Peyer's patch (tissue), 4 donors: ENCODE results near the gene CLEC3A. TPM values are rescaled to one million over a fixed set of nuclear protein-coding genes. Genes with fewer than 3 reads are reported as not detected.
"Not testable (repeated sequence)": the region's sequence is repeated elsewhere in the genome, so short reads cannot be mapped to it uniquely, and the experiment has no call there.

ENCODE experiments used
- DNase-seq, 3 donors: peaks; one replicate each; pipeline ENCODE4 v3.0.0-alpha.2; 2017 to 2019
- H3K27ac ChIP-seq, 4 donors: fragments of 200-600 bp; sonication (generic); one replicate each; pipeline ENCODE4 v1.5.1; 2016 to 2019
- H3K27me3 ChIP-seq, 2 donors: fragments of 200-600 bp; sonication (generic); one replicate each; pipeline ENCODE4 v1.5.1; 2019
- H3K36me3 ChIP-seq, 3 donors: fragments of 200-600 bp; sonication (generic); one replicate each; pipeline ENCODE4 v1.5.1; 2016 to 2019
- H3K4me1 ChIP-seq, 4 donors: fragments of 200-600 bp; sonication (generic); one replicate each; pipeline ENCODE4 v1.5.1; 2016 to 2019
- H3K4me3 ChIP-seq, 4 donors: fragments of 200-600 bp; sonication (generic); 1 replicate in 3 of 4; 2 replicates in 1 of 4; pipeline ENCODE4 v1.5.1; 2016 to 2019; ENCODE audit warnings: mild to moderate bottlenecking in 1 of 4
- H3K9me3 ChIP-seq, 4 donors: fragments of 200-600 bp; sonication (generic); one replicate each; pipeline ENCODE4 v1.5.1; 2016 to 2019; ENCODE audit warnings: mild to moderate bottlenecking in 1 of 4
- CTCF ChIP-seq, 6 experiments: fragments of 450-650 bp in 4 of 6; fragments of 200-600 bp in 2 of 6; sonication (generic) in 1 of 6; IDR thresholded peaks; one replicate each; pipeline ENCODE4 v1.5.1; 2017 to 2019; ENCODE audit warnings: antibody characterized with exemption in 6 of 6, mild to moderate bottlenecking in 3 of 6, moderate library complexity in 1 of 6
- POLR2A ChIP-seq, 2 donors: fragments of 450-650 bp; IDR thresholded peaks; one replicate each; pipeline ENCODE4 v1.5.1; 2017; ENCODE audit warnings: antibody characterized with exemption in 2 of 2, mild to moderate bottlenecking in 2 of 2, moderate library complexity in 2 of 2
- total RNA-seq, 4 donors: library from RNA; depleted of rRNA; stranded (reverse); fragments of >200 nt; gene quantifications; one replicate each; pipeline ENCODE4 v1.1.0, GENCODE V29; 2016

The CLEC3A gene
- total RNA-seq, 4 donors from 2014 or later: not detected

- Histone ChIP-seq H3K27ac (no peak overlapping the region), H3K4me3 (no peak overlapping the region)
- DNase-seq: no peak
Observed at GRCh38 chr16:77986011-77986740, 36.2 kb upstream of the CLEC3A start.

DNA sequence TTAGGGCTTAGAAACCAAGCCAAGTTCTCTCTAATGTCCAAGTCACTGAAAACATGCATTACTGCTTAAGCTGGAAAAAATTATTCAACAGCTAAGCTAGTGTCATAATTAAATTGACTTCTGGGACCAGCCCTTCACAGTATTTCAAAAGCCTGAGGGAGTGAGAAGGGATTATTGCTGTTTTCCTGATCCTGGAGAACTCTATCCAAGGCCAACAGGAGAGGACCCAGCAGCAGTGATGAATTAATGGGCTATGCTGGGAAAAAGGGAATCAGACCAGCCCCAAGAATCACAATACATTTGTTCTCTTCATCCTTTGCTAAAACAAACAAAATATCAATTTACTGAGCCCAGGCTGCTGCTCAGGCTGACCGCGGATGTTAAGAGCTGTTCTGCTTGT lies 34.5 kb upstream of the CLEC3A start:
- Histone ChIP-seq H3K36me3 (no peaks in the 10 kb centered on the region), H3K4me1 (no peaks in the 10 kb centered on the region), H3K9me3 (no peaks in the 10 kb centered on the region), H3K27ac (peak overlapping the region in 1 of 4 donors; percentile 11), H3K4me3 (no peak overlapping the region), H3K27me3 (no peaks in the 10 kb centered on the region)
- no peak for DNase-seq
- TF ChIP-seq CTCF (IDR thresholded peaks at IDR 0.05): no peak
- TF ChIP-seq POLR2A (IDR thresholded peaks at IDR 0.05): no peak

More at GRCh38 chr16:77986011-77986740, 36.2 kb upstream of the CLEC3A start:
- TF ChIP-seq POLR2A (IDR thresholded peaks at IDR 0.05) (no peak), CTCF (IDR thresholded peaks at IDR 0.05) (no peak)
- Histone ChIP-seq H3K27me3 (no peaks in the 10 kb centered on the region), H3K36me3 (no peaks in the 10 kb centered on the region), H3K9me3 (no peaks in the 10 kb centered on the region), H3K4me1 (no peaks in the 10 kb centered on the region)

GRCh38 chr16:77989846-77990245 lies 32.5 kb upstream of the CLEC3A start:
- H3K4me3 ChIP-seq: no peak overlapping the region
- no peaks in the 10 kb centered on the region for H3K36me3 ChIP-seq
- TF ChIP-seq POLR2A (IDR thresholded peaks at IDR 0.05) (no peak), CTCF (IDR thresholded peaks at IDR 0.05) (no peak)
- no peak overlapping the region for H3K27ac ChIP-seq
- no peaks in the 10 kb centered on the region for H3K9me3 ChIP-seq
- DNase-seq: no peak
- H3K4me1 ChIP-seq: no peaks in the 10 kb centered on the region
- no peaks in the 10 kb centered on the region for H3K27me3 ChIP-seq

- Histone ChIP-seq H3K27me3 (no peaks in the 10 kb centered on the region), H3K36me3 (no peaks in the 10 kb centered on the region), H3K4me1 (no peaks in the 10 kb centered on the region), H3K9me3 (no peaks in the 10 kb centered on the region), H3K27ac (no peak overlapping the region), H3K4me3 (no peak overlapping the region)
- DNase-seq: no peak
- TF ChIP-seq CTCF (IDR thresholded peaks at IDR 0.05) (no peak), POLR2A (IDR thresholded peaks at IDR 0.05) (no peak)
Observed at GRCh38 chr16:77991701-77992100, 30.6 kb upstream of the CLEC3A start.

DNA sequence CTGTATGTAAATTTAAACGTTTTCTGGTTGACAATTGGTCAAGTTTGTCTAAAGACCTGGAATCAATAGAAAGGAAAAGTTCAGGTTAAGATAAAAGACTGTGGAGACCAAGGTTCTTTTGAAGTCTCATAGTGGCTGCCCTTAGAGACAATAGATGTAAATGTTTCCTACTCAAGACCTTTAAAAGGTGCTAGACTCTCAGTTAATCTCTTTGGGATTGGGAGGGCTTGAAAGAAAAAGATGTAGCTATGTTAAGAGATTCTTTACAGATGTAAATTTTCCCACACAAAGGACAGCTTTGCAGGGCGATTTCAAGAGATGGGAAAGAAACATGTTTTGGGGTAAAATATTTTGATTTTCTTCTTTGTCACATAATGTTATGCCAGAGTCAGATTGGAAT lies 30.0 kb upstream of the CLEC3A start:
- H3K9me3 ChIP-seq, DNase-seq, H3K4me3 ChIP-seq, H3K27ac ChIP-seq, H3K36me3 ChIP-seq, H3K27me3 ChIP-seq, H3K4me1 ChIP-seq: not testable (repeated sequence)

DNA sequence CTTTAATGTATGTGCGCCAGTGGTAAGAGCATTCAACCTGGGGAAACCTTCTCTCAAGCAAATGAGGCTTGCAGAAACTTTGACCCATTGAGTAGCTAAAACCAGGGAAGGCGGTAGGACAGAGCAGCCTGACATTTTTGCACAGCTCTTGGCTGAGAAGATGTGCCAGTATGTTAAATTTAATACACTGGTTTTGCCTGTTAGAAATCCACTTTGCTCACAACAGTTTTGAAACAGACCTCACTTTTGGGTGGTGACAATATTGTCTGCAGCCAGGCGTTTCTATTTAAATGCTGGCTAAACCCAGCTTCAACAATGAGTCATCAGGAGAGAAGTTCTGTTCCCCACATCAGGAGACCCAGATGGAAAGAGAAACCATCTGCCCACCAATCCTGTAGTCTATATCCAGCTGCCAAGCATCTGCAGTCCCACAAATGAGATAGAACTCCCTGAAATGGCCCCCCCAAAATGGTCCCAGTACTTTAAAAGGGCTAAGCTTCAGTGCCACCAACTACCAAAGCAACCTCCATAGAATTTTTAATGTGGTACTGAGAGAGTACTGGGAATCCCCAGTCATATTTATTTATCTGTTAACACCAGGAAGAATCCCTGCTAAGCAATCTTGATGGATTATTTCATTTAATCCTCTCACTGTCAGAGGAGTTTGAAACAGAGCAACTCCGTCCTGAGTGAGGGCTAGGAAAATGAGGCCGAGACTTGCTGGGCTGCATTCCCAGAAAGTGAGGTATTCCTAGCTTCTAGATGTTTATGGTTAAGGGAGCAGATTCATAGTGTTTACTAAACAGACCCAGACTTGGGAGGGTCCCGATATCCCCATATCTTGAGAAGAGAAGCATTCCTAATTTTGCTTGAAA lies 29.0 kb upstream of the CLEC3A start:
- no peaks in the 10 kb centered on the region for H3K4me1 ChIP-seq
- TF ChIP-seq POLR2A (IDR thresholded peaks at IDR 0.05): no peak
- TF ChIP-seq CTCF (IDR thresholded peaks at IDR 0.05): no peak
- peak overlapping the region in 3 of 4 donors; percentile 25 to 70 (median 58) for H3K27ac ChIP-seq
- no peaks in the 10 kb centered on the region for H3K36me3 ChIP-seq
- no peak for DNase-seq
- H3K9me3 ChIP-seq: no peaks in the 10 kb centered on the region
- no peak overlapping the region for H3K4me3 ChIP-seq
- no peaks in the 10 kb centered on the region for H3K27me3 ChIP-seq
